ENCODE results near the gene BDKRB2. TPM values are rescaled to one million over a fixed set of nuclear protein-coding genes. Genes with fewer than 3 reads are reported as not detected.
"Not testable (repeated sequence)": the region's sequence is repeated elsewhere in the genome, so short reads cannot be mapped to it uniquely, and the experiment has no call there.

BDKRB2 gene
- total and polyA plus RNA-seq, 2 experiments from 2014 or later: 12.4 to 14.4 TPM

DNA sequence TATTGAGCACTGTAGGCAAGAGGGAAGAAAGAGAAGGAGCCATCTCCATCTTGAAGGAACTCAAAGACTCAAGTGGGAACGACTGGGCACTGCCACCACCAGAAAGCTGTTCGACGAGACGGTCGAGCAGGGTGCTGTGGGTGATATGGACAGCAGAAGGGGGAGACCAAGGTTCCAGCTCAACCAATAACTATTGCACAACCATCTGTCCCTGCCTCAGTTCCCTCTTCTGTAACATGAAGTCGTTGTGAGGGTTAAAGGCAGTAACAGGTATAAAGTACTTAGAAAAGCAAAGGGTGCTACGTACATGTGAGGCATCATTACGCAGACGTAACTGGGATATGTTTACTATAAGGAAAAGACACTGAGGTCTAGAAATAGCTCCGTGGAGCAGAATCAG, 37.5 kb downstream of the BDKRB2 start:
- TF ChIP-seq EZH2phosphoT487 (IDR thresholded peaks at IDR 0.05; ENCODE audit: insufficient read depth, low read depth) (no peak), EZH2 (IDR thresholded peaks at IDR 0.05; ENCODE audit: insufficient read depth, poor library complexity, severe bottlenecking) (no peak)
- no peak overlapping the region for H3K27ac ChIP-seq
- WGBS, 2 experiments (ENCODE audit: low coverage in 1 of 2, low lambda C conversion rate in 2 of 2, missing lambda C conversion rate in 2 of 2): 95 to 97% methylated on average over 10 of the region's 10 CpGs
- H3K79me2 ChIP-seq (ENCODE audit: insufficient read depth): no peaks in the 10 kb centered on the region
- no peak overlapping the region for H2AFZ ChIP-seq
- no peaks in the 10 kb centered on the region for H4K20me1 ChIP-seq (ENCODE audit: insufficient read depth)
- H3K9me3 ChIP-seq (ENCODE audit: low read depth): no peaks in the 10 kb centered on the region
- H3K9ac ChIP-seq: no peak overlapping the region
- no peak overlapping the region for H3K4me3 ChIP-seq
- no peaks in the 10 kb centered on the region; the same call in 1 of the 2 replicates for H3K36me3 ChIP-seq (ENCODE audit: low read depth)
- no peak for DNase-seq
- in situ Hi-C loops (cut with MboI): no loop called here
- no peak overlapping the region for H3K4me2 ChIP-seq (ENCODE audit: unreplicated experiment)
- peaks cover 23% of the 10 kb centered on the region for H3F3A ChIP-seq (ENCODE audit: insufficient read depth)
- H3K27me3 ChIP-seq (replicated peaks; ENCODE audit: insufficient read depth): no peaks in the 10 kb centered on the region
- no peaks in the 10 kb centered on the region for H3K9me2 ChIP-seq (ENCODE audit: insufficient read depth)
- H3K4me1 ChIP-seq (ENCODE audit: insufficient read depth): peaks cover 16% of the 10 kb centered on the region

DNA sequence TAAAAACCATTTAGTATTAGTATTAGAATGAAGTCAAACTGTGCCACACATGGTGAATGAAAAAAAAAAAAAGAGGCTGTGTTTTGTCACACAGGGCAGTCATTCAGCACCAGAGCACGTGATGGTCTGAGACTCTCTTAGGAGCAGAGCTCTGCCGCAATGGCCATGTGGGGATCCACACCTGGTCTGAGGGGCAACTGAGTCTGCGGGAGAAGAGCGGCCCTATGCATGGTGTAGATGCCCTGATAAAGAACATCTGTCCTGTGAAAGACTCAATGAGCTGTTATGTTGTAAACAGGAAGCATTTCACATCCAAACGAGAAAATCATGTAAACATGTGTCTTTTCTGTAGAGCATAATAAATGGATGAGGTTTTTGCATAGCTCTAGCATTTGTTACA, 39.1 kb downstream of the BDKRB2 start:
- no peak overlapping the region for H2AFZ ChIP-seq
- H3K4me2 ChIP-seq (ENCODE audit: unreplicated experiment): no peak overlapping the region
- H3K27ac ChIP-seq: no peak overlapping the region
- H3K4me3 ChIP-seq: no peak overlapping the region
- TF ChIP-seq EZH2phosphoT487 (IDR thresholded peaks at IDR 0.05; ENCODE audit: insufficient read depth, low read depth) (no peak), EZH2 (IDR thresholded peaks at IDR 0.05; ENCODE audit: insufficient read depth, poor library complexity, severe bottlenecking) (no peak)
- no peaks in the 10 kb centered on the region for H3K9me3 ChIP-seq (ENCODE audit: low read depth)
- no peak for DNase-seq
- H3F3A ChIP-seq (ENCODE audit: insufficient read depth): peaks cover 40% of the 10 kb centered on the region
- WGBS, 2 experiments (ENCODE audit: low coverage in 1 of 2, low lambda C conversion rate in 2 of 2, missing lambda C conversion rate in 2 of 2): 43 to 50% methylated on average over 5 of the region's 5 CpGs
- in situ Hi-C loops (cut with MboI): no loop called here
- no peaks in the 10 kb centered on the region for H3K27me3 ChIP-seq (replicated peaks; ENCODE audit: insufficient read depth)
- no peak overlapping the region for H3K9ac ChIP-seq
- H3K4me1 ChIP-seq (ENCODE audit: insufficient read depth): peaks cover 32% of the 10 kb centered on the region
- H4K20me1 ChIP-seq (ENCODE audit: insufficient read depth): no peaks in the 10 kb centered on the region
- no peaks in the 10 kb centered on the region for H3K79me2 ChIP-seq (ENCODE audit: insufficient read depth)
- no peaks in the 10 kb centered on the region for H3K9me2 ChIP-seq (ENCODE audit: insufficient read depth)
- H3K36me3 ChIP-seq (ENCODE audit: low read depth): no peaks in the 10 kb centered on the region; the same call in 1 of the 2 replicates

DNA sequence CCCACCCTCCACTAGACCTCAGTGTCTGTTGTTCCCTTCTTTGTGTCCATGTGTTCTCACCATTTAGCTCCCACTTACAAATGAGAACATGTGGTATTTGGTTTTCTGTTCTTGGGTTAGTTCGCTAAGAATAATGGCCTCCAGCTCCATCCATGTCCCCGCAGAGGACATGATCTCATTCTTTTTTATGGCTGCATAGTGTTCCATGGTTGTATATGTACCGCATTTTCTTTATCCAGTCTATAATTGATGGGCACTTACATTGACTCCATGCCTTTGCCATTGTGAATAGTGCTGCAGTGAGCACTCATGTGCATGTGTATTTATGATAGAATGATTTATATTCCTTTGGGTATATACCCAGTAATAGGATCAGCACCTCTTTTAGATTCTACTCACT, 40.4 kb downstream of the BDKRB2 start:
- H3K27ac ChIP-seq: peak overlapping the region; percentile 96; the same call in 1 of the 2 replicates
- H3K79me2 ChIP-seq (ENCODE audit: insufficient read depth); H3K36me3 ChIP-seq (ENCODE audit: low read depth); H4K20me1 ChIP-seq (ENCODE audit: insufficient read depth); in situ Hi-C loops (cut with MboI); H3K4me2 ChIP-seq (ENCODE audit: unreplicated experiment); H2AFZ ChIP-seq; H3K9ac ChIP-seq; H3K27me3 ChIP-seq (replicated peaks; ENCODE audit: insufficient read depth); DNase-seq; H3K9me3 ChIP-seq (ENCODE audit: low read depth); H3K4me3 ChIP-seq; H3K9me2 ChIP-seq (ENCODE audit: insufficient read depth): not testable (repeated sequence)
- H3F3A ChIP-seq (ENCODE audit: insufficient read depth): peaks cover 50% of the 10 kb centered on the region
- H3K4me1 ChIP-seq (ENCODE audit: insufficient read depth): peaks cover 42% of the 10 kb centered on the region
- WGBS, 2 experiments (ENCODE audit: low coverage in 1 of 2, low lambda C conversion rate in 2 of 2, missing lambda C conversion rate in 2 of 2): 86 to 90% methylated on average over 3 of the region's 3 CpGs

DNA sequence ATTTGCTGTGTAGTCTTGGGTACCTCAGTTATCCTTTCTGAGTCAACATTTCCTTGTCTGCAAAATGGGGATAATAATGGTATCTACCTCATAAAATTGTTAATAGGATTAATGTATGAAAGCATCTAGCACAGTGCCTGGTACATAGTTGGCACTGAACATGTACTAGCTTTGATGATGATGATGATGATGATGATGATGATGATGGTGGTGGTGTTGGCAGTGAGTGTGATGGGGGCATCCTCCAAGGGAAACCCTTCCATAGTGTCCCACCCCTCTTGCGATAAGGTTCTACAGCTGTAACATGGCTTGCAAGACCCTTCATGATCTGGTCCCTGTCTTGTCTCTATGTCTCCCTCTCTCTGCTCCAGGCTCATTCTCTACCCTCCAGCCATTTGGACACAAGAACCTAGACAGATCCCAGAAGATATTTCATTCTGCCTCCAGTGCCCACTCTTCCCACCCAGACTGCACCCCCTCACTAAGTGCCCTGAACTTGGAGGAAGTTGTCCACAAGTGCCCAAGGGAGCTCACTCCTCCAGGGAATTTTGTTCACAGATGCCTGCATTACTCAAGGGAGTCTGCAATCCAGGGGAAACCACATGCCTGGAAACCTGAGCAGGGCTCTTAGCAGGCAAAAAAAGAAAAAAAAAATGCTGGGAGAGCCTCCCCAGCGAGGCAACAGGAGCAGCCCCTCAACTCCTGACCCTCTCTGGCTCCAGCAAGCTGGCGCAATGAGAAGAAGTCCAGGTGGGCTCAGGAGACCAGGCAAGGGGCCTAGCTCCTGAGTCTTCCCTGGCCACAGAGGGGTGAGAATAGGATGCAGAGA, 41.3 kb downstream of the BDKRB2 start:
- in situ Hi-C loops (cut with MboI): no loop called here
- WGBS, 2 experiments (ENCODE audit: low coverage in 1 of 2, low lambda C conversion rate in 2 of 2, missing lambda C conversion rate in 2 of 2): 34 to 36% methylated on average over 3 of the region's 3 CpGs
- no peaks in the 10 kb centered on the region for H3K9me3 ChIP-seq (ENCODE audit: low read depth)
- no peak overlapping the region for H2AFZ ChIP-seq
- H3F3A ChIP-seq (ENCODE audit: insufficient read depth): peaks cover 54% of the 10 kb centered on the region
- no peaks in the 10 kb centered on the region for H3K79me2 ChIP-seq (ENCODE audit: insufficient read depth)
- H3K4me3 ChIP-seq: no peak overlapping the region
- no peaks in the 10 kb centered on the region for H4K20me1 ChIP-seq (ENCODE audit: insufficient read depth)
- no peaks in the 10 kb centered on the region; the same call in 1 of the 2 replicates for H3K36me3 ChIP-seq (ENCODE audit: low read depth)
- H3K27me3 ChIP-seq (replicated peaks; ENCODE audit: insufficient read depth): no peaks in the 10 kb centered on the region
- no peaks in the 10 kb centered on the region for H3K9me2 ChIP-seq (ENCODE audit: insufficient read depth)
- peak overlapping the region; percentile 74 for H3K9ac ChIP-seq
- peak; percentile 88 for DNase-seq
- H3K27ac ChIP-seq: peak overlapping the region; percentile 96
- peak overlapping the region; percentile 35 for H3K4me2 ChIP-seq (ENCODE audit: unreplicated experiment)
- H3K4me1 ChIP-seq (ENCODE audit: insufficient read depth): peaks cover 42% of the 10 kb centered on the region
- TF ChIP-seq EZH2 (IDR thresholded peaks at IDR 0.05; ENCODE audit: insufficient read depth, poor library complexity, severe bottlenecking) (no peak), EZH2phosphoT487 (IDR thresholded peaks at IDR 0.05; ENCODE audit: insufficient read depth, low read depth) (no peak)

All from GM23248 (cell line).